LNCAP (cell line): Measurements from ENCODE around the gene SULF2.

Source experiments
- CTCF ChIP-seq: fragments of 450-650 bp; IDR thresholded peaks from 2 replicates; pipeline ENCODE4 v1.5.1; 2017; ENCODE audit warnings: mild to moderate bottlenecking

SULF2 gene

DNA sequence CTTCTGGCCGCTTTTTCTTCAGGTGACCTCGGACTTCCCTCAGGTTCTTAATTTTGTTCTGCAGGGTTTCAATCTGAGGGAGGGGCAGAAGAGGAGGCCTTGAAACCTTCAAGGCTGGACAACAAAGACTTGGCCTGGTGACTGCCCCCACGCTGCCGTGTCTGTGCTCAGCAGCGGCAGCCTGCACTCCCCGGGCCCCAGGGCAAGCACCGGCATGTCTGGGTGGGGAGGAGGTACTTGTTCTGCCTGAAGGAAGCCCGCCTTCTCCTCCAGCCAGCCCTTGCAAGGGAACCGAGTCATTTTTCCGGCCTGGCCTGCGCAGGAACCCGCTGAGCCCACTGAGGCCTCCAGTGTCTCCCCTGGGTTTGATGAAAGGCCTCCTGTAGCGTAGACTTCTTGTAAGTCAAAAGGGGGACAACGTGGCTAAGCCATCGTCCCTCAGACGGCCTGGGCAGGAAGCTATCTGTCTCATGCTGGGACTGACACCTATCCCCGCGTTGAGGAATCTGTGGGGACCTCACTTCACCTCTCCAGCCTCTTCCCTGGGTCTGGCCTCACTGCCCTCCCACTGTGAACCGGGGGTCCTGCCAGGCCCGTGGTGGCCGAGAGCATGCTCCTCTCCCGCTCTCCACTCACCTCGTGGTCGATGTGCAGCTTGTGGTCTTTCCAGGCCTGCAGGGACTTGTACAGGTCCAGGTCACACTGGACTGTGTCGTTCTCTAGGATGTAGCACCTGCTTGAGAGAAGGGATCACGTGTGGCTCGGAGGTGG is 119.9 kb downstream of the SULF2 start:
- no peak for TF ChIP-seq CTCF

DNA sequence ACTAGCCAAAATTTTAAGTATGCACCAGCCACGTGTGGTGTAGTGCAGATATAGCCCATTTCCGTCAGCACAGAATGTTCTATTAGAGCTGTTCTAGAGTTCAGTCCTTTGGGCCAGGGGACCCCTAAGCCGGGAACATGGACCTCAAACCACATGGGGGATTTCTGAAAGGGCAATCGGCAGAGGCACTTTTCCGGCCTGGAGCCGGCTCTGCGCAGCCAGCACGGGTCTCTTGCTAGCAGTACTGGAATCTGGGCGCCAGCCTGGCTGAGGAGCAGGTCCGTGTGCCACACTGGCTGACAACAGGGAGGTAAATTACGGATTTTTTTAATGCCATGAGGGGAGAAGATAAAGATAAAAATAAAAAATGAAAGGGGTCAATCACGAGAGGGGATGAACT is 120.5 kb downstream of the SULF2 start:
- no peak for TF ChIP-seq CTCF

- peak; percentile 17; the same call in 1 of the 2 replicates for TF ChIP-seq CTCF
These were observed 121.2 kb downstream of the SULF2 start for GRCh38 chr20:47664068-47664437.

- peak; percentile 97 for TF ChIP-seq CTCF
These were observed 121.8 kb downstream of the SULF2 start for GRCh38 chr20:47663354-47664067.

- TF ChIP-seq CTCF: no peak
These were observed 122.6 kb downstream of the SULF2 start for GRCh38 chr20:47662483-47663353.

DNA sequence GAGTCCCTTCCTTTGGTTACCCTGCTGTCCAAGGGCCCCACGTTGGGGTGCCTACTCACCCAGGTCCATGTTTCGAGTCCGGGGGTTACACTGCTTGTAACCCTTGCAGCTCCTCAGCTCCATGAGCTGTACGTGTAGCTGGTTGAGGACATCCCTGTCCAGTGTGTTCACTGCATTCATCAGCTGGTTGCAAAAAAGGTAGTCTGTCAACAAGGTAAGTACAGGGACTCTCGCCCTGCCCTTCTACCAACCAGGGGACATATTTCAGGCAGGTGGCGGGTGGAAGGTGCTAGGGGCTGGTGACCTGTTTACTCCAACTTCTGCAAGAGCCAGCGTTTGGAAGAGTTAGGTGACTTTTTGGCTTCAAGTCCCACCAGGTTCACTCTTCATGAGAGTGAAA is 123.6 kb downstream of the SULF2 start:
- no peak for TF ChIP-seq CTCF

DNA sequence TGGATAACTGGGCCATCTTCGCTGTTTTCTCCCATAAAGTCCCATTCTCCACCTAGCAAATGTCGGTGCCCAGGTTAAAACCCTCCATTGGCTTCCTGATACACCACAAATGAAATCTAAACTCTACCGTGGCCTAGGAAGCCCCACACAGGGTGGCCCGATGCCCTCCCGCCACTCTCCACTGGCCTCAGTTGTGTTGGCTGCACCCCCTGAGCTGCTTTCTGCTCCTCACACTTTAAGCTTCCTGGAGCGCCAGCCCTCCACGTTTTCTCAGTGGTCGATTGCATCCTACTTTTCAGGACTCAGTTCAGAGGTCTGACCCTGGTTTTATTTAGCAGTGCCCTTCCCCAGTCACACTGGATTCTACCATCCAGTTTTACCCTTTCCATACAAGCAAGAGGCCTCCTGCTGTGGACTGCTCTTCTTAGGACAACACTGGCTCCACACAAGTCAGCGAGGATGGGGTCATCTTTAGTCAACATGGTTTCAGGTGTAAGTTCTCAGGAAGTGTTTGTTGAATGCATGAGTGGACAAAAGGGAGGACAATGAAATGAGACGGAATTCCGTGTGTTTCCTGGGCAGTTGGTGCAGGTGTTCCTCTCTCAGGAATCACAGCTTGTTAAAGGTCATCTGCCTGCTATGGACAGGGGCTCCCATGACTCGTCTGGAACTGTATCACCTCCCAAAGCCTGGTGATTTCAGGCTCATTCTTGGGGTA is 124.1 kb downstream of the SULF2 start:
- TF ChIP-seq CTCF: no peak
